SK-N-SH (cell line): ENCODE measurements around the gene SERTAD2. TPM values are rescaled to one million over a fixed set of nuclear protein-coding genes. Genes with fewer than 3 reads are reported as not detected.
A peak's percentile ranks its signal among the peaks of the same experiment; 100 is the strongest.

ENCODE experiments used
- CTCF ChIA-PET: fragments of 300-600, 350-600 bp; formaldehyde crosslinking; extraction: SDS; loops from one replicate; lab custom pipeline; 2021; lab: Yijun Ruan, JAX
- POLR2A ChIA-PET: fragments of 350-600 bp; sonication (Branson Sonifier 250); formaldehyde crosslinking; extraction: SDS; loops from one replicate; lab custom pipeline; 2020; ENCODE audit warnings: antibody characterized with exemption, inconsistent platforms; lab: Yijun Ruan, JAX
- DNase-seq: peaks from one replicate; pipeline ENCODE4 v3.0.0; 2012
- H2AFZ ChIP-seq: fragments of 200-600 bp; sonication (generic); 2 replicates; pipeline ENCODE4 v1.8.1; 2016; ENCODE audit warnings: antibody characterized with exemption, mild to moderate bottlenecking, low read depth
- H3F3A ChIP-seq: fragments of 200-600 bp; sonication (generic); replicated peaks from 2 replicates; pipeline ENCODE3; 2016; ENCODE audit warnings: antibody characterized with exemption, mild to moderate bottlenecking; ENCODE audit not compliant: insufficient read depth
- H3K27ac ChIP-seq, 2 experiments: fragments of 200-500 bp in 1 of 2; fragments of 200-600 bp in 1 of 2; sonication (Bioruptor generic) in 1 of 2; sonication (generic), shearing (Covaris generic) in 1 of 2; 2 replicates each; pipeline versions ENCODE4 v1.5.1 to v1.6.1; 2014 to 2016; ENCODE audit warnings: low read depth in 2 of 2, inconsistent platforms in 1 of 2, low read length in 1 of 2, mild to moderate bottlenecking in 1 of 2, mixed read lengths in 1 of 2
- H3K27me3 ChIP-seq: fragments of 200-600 bp; sonication (generic), shearing (Covaris generic); 2 replicates; pipeline ENCODE4 v1.6.1; 2016; ENCODE audit warnings: mixed run types; ENCODE audit not compliant: insufficient read depth
- H3K36me3 ChIP-seq, 2 experiments: fragments of 200-500 bp in 1 of 2; fragments of 200-600 bp in 1 of 2; sonication (Bioruptor generic) in 1 of 2; sonication (generic) in 1 of 2; replicated peaks in 1 of 2; 2 replicates each; pipeline versions ENCODE3 to v1.5.1; 2014 to 2016; ENCODE audit warnings: low read length in 1 of 2, mild to moderate bottlenecking in 1 of 2; ENCODE audit not compliant: insufficient read depth in 2 of 2, control insufficient read depth in 1 of 2
- H3K4me1 ChIP-seq, 2 experiments: fragments of 200-500 bp in 1 of 2; fragments of 200-600 bp in 1 of 2; sonication (Bioruptor generic) in 1 of 2; sonication (generic), shearing (Covaris generic) in 1 of 2; 2 replicates each; pipeline versions ENCODE4 v1.5.1 to v1.6.1; 2014 to 2016; ENCODE audit warnings: low read depth in 1 of 2, low read length in 1 of 2, mixed run types in 1 of 2; ENCODE audit not compliant: insufficient read depth in 2 of 2, control insufficient read depth in 1 of 2
- H3K4me2 ChIP-seq: fragments of 200-600 bp; sonication (generic), shearing (Covaris generic); 2 replicates; pipeline ENCODE4 v1.6.1; 2017; ENCODE audit warnings: mixed run types
- H3K4me3 ChIP-seq, 2 experiments: fragments of 200-500 bp in 1 of 2; fragments of 200-600 bp in 1 of 2; sonication (Bioruptor generic) in 1 of 2; sonication (generic), shearing (Covaris generic) in 1 of 2; 2 replicates each; pipeline versions ENCODE4 v1.5.1 to v1.8.1; 2014 to 2016; ENCODE audit warnings: low read depth in 2 of 2, inconsistent platforms in 1 of 2, low read length in 1 of 2, mild to moderate bottlenecking in 1 of 2, mixed read lengths in 1 of 2, moderate library complexity in 1 of 2
- H3K79me2 ChIP-seq: fragments of 200-600 bp; sonication (generic); 2 replicates; pipeline ENCODE4 v1.8.1; 2017; ENCODE audit warnings: mild to moderate bottlenecking; ENCODE audit not compliant: insufficient read depth
- H3K9ac ChIP-seq: fragments of 200-600 bp; sonication (generic); 2 replicates; pipeline ENCODE4 v1.6.1; 2017; ENCODE audit warnings: mixed run types
- H3K9me2 ChIP-seq: fragments of 200-600 bp; sonication (generic); 2 replicates; pipeline ENCODE4 v1.6.1; 2017; ENCODE audit warnings: mixed run types
- H3K9me3 ChIP-seq: fragments of 200-600 bp; sonication (generic); 2 replicates; pipeline ENCODE4 v1.6.1; 2017; ENCODE audit warnings: mixed run types, mild to moderate bottlenecking, moderate library complexity
- H4K20me1 ChIP-seq: fragments of 200-600 bp; sonication (generic); 2 replicates; pipeline ENCODE4 v1.6.1; 2017; ENCODE audit warnings: mild to moderate bottlenecking, mixed run types; ENCODE audit not compliant: insufficient read depth
- CHD2 ChIP-seq: fragments of 150-350 bp; IDR thresholded peaks from 2 replicates; pipeline ENCODE4 v1.6.1; 2018; ENCODE audit warnings: low read length; ENCODE audit not compliant: partially characterized antibody
- EP300 ChIP-seq, 2 experiments: IDR thresholded peaks; 2 replicates each; pipeline versions ENCODE4 v1.4.0 to v1.6.1; 2012; ENCODE audit warnings: borderline replicate concordance in 1 of 2, low read depth in 1 of 2, low read length in 1 of 2
- FOSL2 ChIP-seq: IDR thresholded peaks from 2 replicates; pipeline ENCODE4 v1.4.0; 2012; ENCODE audit warnings: low read depth, mild to moderate bottlenecking, moderate library complexity, borderline replicate concordance
- FOXJ3 ChIP-seq: sonication (generic); formaldehyde crosslinking; IDR thresholded peaks from 2 replicates; pipeline ENCODE4 v1.5.1; 2020; ENCODE audit warnings: mild to moderate bottlenecking, missing genetic modification reagents
- JUND ChIP-seq: IDR thresholded peaks from 2 replicates; pipeline ENCODE4 v1.4.0; 2012
- MEF2A ChIP-seq: IDR thresholded peaks from 2 replicates; pipeline ENCODE4 v1.4.0; 2012; ENCODE audit warnings: low read depth, borderline replicate concordance
- MXI1 ChIP-seq: IDR thresholded peaks from 2 replicates; pipeline ENCODE4 v1.6.1; 2012; ENCODE audit warnings: mild to moderate bottlenecking, low read depth, low read length, improper control_type of control experiment
- RXRA ChIP-seq: IDR thresholded peaks from 2 replicates; pipeline ENCODE4 v1.4.0; 2012; ENCODE audit warnings: low read depth, mild to moderate bottlenecking, borderline replicate concordance
- TAF1 ChIP-seq: IDR thresholded peaks from 2 replicates; pipeline ENCODE4 v1.6.1; 2012; ENCODE audit warnings: low read depth, mild to moderate bottlenecking, low read length, moderate library complexity, borderline replicate concordance
- TCF12 ChIP-seq: IDR thresholded peaks from 2 replicates; pipeline ENCODE4 v1.4.0; 2012
- TEAD4 ChIP-seq: IDR thresholded peaks from 2 replicates; pipeline ENCODE4 v1.4.0; 2012; ENCODE audit warnings: mild to moderate bottlenecking, borderline replicate concordance; ENCODE audit not compliant: insufficient read depth
- YY1 ChIP-seq: IDR thresholded peaks from 2 replicates; pipeline ENCODE4 v1.4.0; 2012; ENCODE audit warnings: low read depth, mild to moderate bottlenecking
- WGBS: methylation state at CpG from one replicate; pipeline ENCODE4 v1.1.6; 2017; ENCODE audit warnings: low lambda C conversion rate; 5-methylcytosine and 5-hydroxymethylcytosine counted together
- polyA plus RNA-seq, 3 experiments: library from polyadenylated mRNA; depleted of rRNA; stranded (reverse); fragments of >200 nt; gene quantifications; 2 replicates each; pipeline ENCODE4 v1.2.3, GENCODE V29; 2012
- TF ChIP-seq, protein P1 (sequence below): IDR thresholded peaks from 2 replicates; pipeline ENCODE4 v1.4.0; 2012; ENCODE audit warnings: low read depth, borderline replicate concordance
- TF ChIP-seq, protein P2 (sequence below): fragments of 200-600 bp; sonication (generic); IDR thresholded peaks from 2 replicates; pipeline ENCODE4 v1.6.1; 2017; ENCODE audit warnings: antibody characterized with exemption, mild to moderate bottlenecking, moderate library complexity
- TF ChIP-seq, protein P3 (sequence below): IDR thresholded peaks from 2 replicates; pipeline ENCODE4 v1.4.0; 2012; ENCODE audit warnings: low read depth

SERTAD2 gene
- polyA plus RNA-seq, 1 of the 3 experiments (the other 2 are of a cell fraction) = 9.1 TPM

DNA sequence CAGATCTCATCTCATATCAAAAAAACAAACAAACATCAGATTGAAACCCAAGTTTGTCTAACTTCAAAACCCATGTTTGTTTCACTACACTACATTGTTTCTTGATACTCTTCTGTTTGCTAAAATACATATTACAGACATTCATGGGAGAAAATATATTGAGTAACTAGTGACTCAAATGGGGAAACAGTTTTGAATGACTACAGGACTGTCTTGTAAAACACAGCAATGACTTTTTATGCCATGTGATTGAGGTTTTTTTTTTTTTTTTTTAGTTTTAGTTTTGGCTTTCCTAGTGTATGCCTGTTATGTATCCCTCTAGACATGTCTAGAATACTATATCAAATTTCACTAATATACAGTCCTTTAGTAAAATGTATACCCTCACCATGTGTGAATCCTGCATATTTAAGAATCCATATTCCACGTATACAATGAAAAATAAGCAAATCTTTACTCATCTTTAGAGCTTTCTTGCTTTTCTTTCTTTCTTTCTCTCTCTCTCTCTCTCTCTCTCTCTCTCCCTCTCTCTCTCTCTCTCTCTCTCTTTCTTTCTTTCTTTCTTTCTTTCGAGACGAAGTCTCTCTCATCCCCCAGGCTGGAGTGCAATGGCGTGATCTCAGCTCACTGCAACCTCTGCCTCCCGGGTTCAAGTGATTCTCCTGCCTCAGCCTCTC is 46.6 kb upstream of the SERTAD2 start (continued):
- TF ChIP-seq, protein P1, sequence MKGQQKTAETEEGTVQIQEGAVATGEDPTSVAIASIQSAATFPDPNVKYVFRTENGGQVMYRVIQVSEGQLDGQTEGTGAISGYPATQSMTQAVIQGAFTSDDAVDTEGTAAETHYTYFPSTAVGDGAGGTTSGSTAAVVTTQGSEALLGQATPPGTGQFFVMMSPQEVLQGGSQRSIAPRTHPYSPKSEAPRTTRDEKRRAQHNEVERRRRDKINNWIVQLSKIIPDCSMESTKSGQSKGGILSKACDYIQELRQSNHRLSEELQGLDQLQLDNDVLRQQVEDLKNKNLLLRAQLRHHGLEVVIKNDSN = no peak

DNA sequence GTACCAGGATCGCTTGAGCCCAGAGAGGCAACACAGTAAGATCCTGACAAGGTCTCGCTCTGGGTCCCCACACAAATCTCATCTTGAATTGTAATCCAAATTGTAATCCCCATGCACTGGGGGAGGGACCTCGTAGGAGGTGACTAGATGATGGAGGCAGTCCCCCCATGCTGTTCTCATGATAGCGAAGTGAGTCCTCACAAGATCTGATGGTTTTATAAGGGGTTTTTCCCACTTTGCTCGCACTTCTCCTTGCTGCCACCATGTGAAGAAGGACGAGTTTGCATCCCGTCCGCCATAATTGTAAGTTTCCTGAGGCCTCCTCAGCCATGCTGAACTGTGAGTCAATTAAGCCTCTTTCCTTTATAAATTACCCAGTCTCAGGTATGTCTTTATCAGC is 46.0 kb upstream of the SERTAD2 start:
- Histone ChIP-seq H2AFZ (no peak overlapping the region), H3K36me3 (no peaks in the 10 kb centered on the region), H3K4me2 (no peak overlapping the region), H3K27me3 (no peaks in the 10 kb centered on the region), H3K4me3 (no peak overlapping the region), H4K20me1 (no peaks in the 10 kb centered on the region), H3K9ac (no peak overlapping the region), H3K9me2 (no peaks in the 10 kb centered on the region), H3K27ac (peak overlapping the region in 1 of 2 experiments; percentile 80; a peak in 2 of 4 replicates), H3K79me2 (peaks cover 8% of the 10 kb centered on the region; the same call in 1 of the 2 replicates), H3K4me1 (peaks cover 0 to 15% of the 10 kb centered on the region in 2 experiments; a peak in 2 of 4 replicates), H3K9me3 (no peaks in the 10 kb centered on the region), H3F3A (peaks cover 17% of the 10 kb centered on the region)
- no peak for DNase-seq
- TF ChIP-seq CHD2 = no peak
- TF ChIP-seq, protein P2, sequence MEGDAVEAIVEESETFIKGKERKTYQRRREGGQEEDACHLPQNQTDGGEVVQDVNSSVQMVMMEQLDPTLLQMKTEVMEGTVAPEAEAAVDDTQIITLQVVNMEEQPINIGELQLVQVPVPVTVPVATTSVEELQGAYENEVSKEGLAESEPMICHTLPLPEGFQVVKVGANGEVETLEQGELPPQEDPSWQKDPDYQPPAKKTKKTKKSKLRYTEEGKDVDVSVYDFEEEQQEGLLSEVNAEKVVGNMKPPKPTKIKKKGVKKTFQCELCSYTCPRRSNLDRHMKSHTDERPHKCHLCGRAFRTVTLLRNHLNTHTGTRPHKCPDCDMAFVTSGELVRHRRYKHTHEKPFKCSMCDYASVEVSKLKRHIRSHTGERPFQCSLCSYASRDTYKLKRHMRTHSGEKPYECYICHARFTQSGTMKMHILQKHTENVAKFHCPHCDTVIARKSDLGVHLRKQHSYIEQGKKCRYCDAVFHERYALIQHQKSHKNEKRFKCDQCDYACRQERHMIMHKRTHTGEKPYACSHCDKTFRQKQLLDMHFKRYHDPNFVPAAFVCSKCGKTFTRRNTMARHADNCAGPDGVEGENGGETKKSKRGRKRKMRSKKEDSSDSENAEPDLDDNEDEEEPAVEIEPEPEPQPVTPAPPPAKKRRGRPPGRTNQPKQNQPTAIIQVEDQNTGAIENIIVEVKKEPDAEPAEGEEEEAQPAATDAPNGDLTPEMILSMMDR = no peak
- WGBS = 96% methylated on average over 8 of the region's 8 CpGs
- CTCF ChIA-PET = no interaction called here
- POLR2A ChIA-PET = no interaction called here

DNA sequence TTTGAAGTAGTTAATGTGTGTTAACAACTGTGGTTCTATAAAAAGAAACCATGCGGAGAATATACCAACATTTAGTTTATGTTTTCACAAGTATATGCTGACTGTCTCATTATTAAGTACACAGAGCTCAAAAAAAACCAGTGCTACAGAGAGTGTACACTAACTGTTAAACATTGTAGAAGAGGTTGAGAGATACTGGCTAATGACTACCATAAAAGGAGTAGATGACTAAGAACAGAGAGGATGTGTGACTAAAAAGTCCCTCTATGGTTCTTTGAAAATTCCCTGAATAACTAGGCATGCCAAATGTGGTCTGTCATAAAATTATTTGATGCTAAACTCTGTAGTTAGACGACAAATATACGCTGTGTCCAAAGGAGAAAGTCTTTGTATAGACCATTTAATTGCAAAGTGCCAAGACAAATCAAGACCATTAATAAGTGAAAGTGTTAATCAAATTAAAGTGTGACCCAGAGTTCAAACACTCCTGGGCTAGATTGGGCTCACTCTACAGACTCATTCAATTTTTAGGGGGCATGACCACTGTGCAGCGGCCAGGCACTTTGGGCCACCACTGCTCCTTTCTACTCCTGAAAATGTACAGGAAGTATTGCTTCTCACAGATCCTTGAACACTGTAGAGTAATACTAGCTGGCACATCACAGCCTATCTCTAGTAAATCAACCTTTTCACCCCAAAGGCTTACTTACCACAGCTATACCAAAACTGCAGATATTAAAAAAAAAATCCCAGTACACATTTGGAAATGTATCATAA is 45.1 kb upstream of the SERTAD2 start:
- H3K36me3 ChIP-seq = no peaks in the 10 kb centered on the region
- no peak for DNase-seq
- H3K9ac ChIP-seq = no peak overlapping the region
- ChIA-PET CTCF (no interaction called here), POLR2A (no interaction called here)
- peaks cover 17% of the 10 kb centered on the region for H3F3A ChIP-seq
- H3K9me3 ChIP-seq = no peaks in the 10 kb centered on the region
- H3K9me2 ChIP-seq = no peaks in the 10 kb centered on the region
- peaks cover 0 to 15% of the 10 kb centered on the region in 2 experiments; a peak in 2 of 4 replicates for H3K4me1 ChIP-seq
- WGBS = 37% methylated on average over 4 of the region's 4 CpGs
- H3K27me3 ChIP-seq = no peaks in the 10 kb centered on the region
- peak overlapping the region; percentile 73 to 80; a peak in 3 of 4 replicates for H3K27ac ChIP-seq
- peak overlapping the region; percentile 50 for H3K4me2 ChIP-seq
- TF ChIP-seq FOXJ3 (CRISPR knock-in tag) (no peak), RXRA (peak; percentile 31; the same call in 1 of the 2 replicates), TAF1 (0 out of 2 replicates have a peak, but pooled peaks have one; percentile 14), TEAD4 (peak; percentile 67; the same call in 1 of the 2 replicates), TCF12 (peak; percentile 11; the same call in 1 of the 2 replicates), JUND (peak; percentile 63), MXI1 (no peak), YY1 (no peak), FOSL2 (peak; percentile 74; the same call in 1 of the 2 replicates), EP300 (IDR thresholded peaks at IDR 0.05; ENCODE audit: borderline replicate concordance in 1 of 2, low read depth in 1 of 2, low read length in 1 of 2) (peak in 1 of 2 experiments; percentile 53; a peak in 1 of 4 replicates), MEF2A (peak; percentile 31; the same call in 1 of the 2 replicates)
- TF ChIP-seq, protein P3, sequence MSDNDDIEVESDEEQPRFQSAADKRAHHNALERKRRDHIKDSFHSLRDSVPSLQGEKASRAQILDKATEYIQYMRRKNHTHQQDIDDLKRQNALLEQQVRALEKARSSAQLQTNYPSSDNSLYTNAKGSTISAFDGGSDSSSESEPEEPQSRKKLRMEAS = 0 out of 2 replicates have a peak, but pooled peaks have one; percentile 36
- H2AFZ ChIP-seq = peak overlapping the region; percentile 52; the same call in 1 of the 2 replicates
- no peaks in the 10 kb centered on the region for H4K20me1 ChIP-seq
- no peak overlapping the region for H3K4me3 ChIP-seq
- peaks cover 8% of the 10 kb centered on the region; the same call in 1 of the 2 replicates for H3K79me2 ChIP-seq
